Astrocyte (in vitro differentiated cells and primary cell): ENCODE results near the gene CROCC2. TPM values are rescaled to one million over a fixed set of nuclear protein-coding genes. Genes with fewer than 3 reads are reported as not detected.

Experiments
- DNase-seq: peaks from one replicate; pipeline ENCODE4 v3.0.0-alpha.2; 2010; ENCODE audit warnings: low read depth
- FAIRE-seq: peaks from 2 replicates; lab custom pipeline; 2011; peaks lifted over from hg19 to GRCh38; lab: Jason Lieb, UNC
- H2AFZ ChIP-seq: 2 replicates; pipeline ENCODE4 v1.6.0; 2012; ENCODE audit warnings: low read depth, low read length, inconsistent platforms
- H3K27ac ChIP-seq: 2 replicates; pipeline ENCODE4 v1.5.1; 2011; ENCODE audit warnings: low read depth, low read length, inconsistent platforms
- H3K27me3 ChIP-seq: 2 replicates; pipeline ENCODE4 v1.6.0; 2011; ENCODE audit warnings: low read length, inconsistent platforms; ENCODE audit not compliant: insufficient read depth
- H3K36me3 ChIP-seq: 2 replicates; pipeline ENCODE4 v1.5.1; 2011; ENCODE audit warnings: low read length, inconsistent platforms; ENCODE audit not compliant: insufficient read depth
- H3K4me1 ChIP-seq: 2 replicates; pipeline ENCODE4 v1.5.1; 2011; ENCODE audit warnings: low read length, inconsistent platforms; ENCODE audit not compliant: insufficient read depth
- H3K4me2 ChIP-seq: 2 replicates; pipeline ENCODE4 v1.6.0; 2012; ENCODE audit warnings: low read length, inconsistent platforms
- H3K4me3 ChIP-seq: 2 replicates; pipeline ENCODE4 v1.5.1; 2011; ENCODE audit warnings: low read depth, mild to moderate bottlenecking, low read length, inconsistent platforms; ENCODE audit not compliant: insufficient read depth
- H3K79me2 ChIP-seq: 2 replicates; pipeline ENCODE4 v1.6.0; 2012; ENCODE audit warnings: mild to moderate bottlenecking, low read length, inconsistent platforms; ENCODE audit not compliant: insufficient read depth
- H3K9ac ChIP-seq: 2 replicates; pipeline ENCODE4 v1.6.0; 2012; ENCODE audit warnings: mild to moderate bottlenecking, low read length, inconsistent platforms
- H3K9me3 ChIP-seq: 2 replicates; pipeline ENCODE4 v1.5.1; 2012; ENCODE audit warnings: low read depth, mild to moderate bottlenecking, low read length, inconsistent platforms; ENCODE audit not compliant: insufficient read depth
- H4K20me1 ChIP-seq: 2 replicates; pipeline ENCODE4 v1.6.0; 2012; ENCODE audit warnings: low read length, inconsistent platforms; ENCODE audit not compliant: insufficient read depth
- H3K27ac Mint-ChIP-seq: one replicate; pipeline ENCODE4 v1.8.0; 2021; ENCODE audit warnings: mild to moderate bottlenecking, mixed read lengths; ENCODE audit not compliant: unreplicated experiment
- H3K27me3 Mint-ChIP-seq: one replicate; pipeline ENCODE4 v1.8.0; 2021; ENCODE audit warnings: low read depth, mixed read lengths; ENCODE audit not compliant: unreplicated experiment
- H3K36me3 Mint-ChIP-seq: one replicate; pipeline ENCODE4 v1.8.0; 2021; ENCODE audit warnings: low read depth, mixed read lengths; ENCODE audit not compliant: unreplicated experiment
- H3K4me1 Mint-ChIP-seq: one replicate; pipeline ENCODE4 v1.8.0; 2021; ENCODE audit warnings: low read depth, mixed read lengths; ENCODE audit not compliant: unreplicated experiment
- H3K4me3 Mint-ChIP-seq: one replicate; pipeline ENCODE4 v1.8.0; 2021; ENCODE audit warnings: mild to moderate bottlenecking, moderate library complexity, mixed read lengths; ENCODE audit not compliant: unreplicated experiment
- H3K9me3 Mint-ChIP-seq: one replicate; pipeline ENCODE4 v1.8.0; 2021; ENCODE audit warnings: mild to moderate bottlenecking, mixed read lengths; ENCODE audit not compliant: unreplicated experiment
- CTCF ChIP-seq: IDR thresholded peaks from 2 replicates; pipeline ENCODE4 v1.5.1; 2011; ENCODE audit warnings: low read depth, mild to moderate bottlenecking, inconsistent platforms, low read length, moderate library complexity; ENCODE audit not compliant: insufficient read depth
- EZH2 ChIP-seq: IDR thresholded peaks from 2 replicates; pipeline ENCODE4 v1.6.1; 2012; ENCODE audit warnings: mild to moderate bottlenecking, low read length, inconsistent platforms; ENCODE audit not compliant: insufficient read depth
- total RNA-seq: library from RNA; stranded (reverse); gene quantifications from 2 replicates; pipeline ENCODE4 v1.2.1, GENCODE V29; 2021

CROCC2 gene
- total RNA-seq, 1 donor from 2014 or later: not detected

GRCh38 chr2:240964704-240965295, 58.7 kb downstream of the CROCC2 start:
- Mint-ChIP-seq H3K4me1 (no peaks in the 10 kb centered on the region), H3K4me3 (no peak overlapping the region), H3K27ac (no peak overlapping the region), H3K9me3 (no peaks in the 10 kb centered on the region), H3K27me3 (peaks cover 16% of the 10 kb centered on the region), H3K36me3 (no peaks in the 10 kb centered on the region)
- H3K9me3 ChIP-seq: no peaks in the 10 kb centered on the region
- H3K79me2 ChIP-seq: no peaks in the 10 kb centered on the region
- H3K27ac ChIP-seq: no peak overlapping the region
- H3K4me2 ChIP-seq: no peak overlapping the region
- no peaks in the 10 kb centered on the region for H3K36me3 ChIP-seq
- H3K4me3 ChIP-seq: no peak overlapping the region
- H3K9ac ChIP-seq: no peak overlapping the region
- H3K27me3 ChIP-seq: no peaks in the 10 kb centered on the region
- H3K4me1 ChIP-seq: no peaks in the 10 kb centered on the region
- no peak overlapping the region for H2AFZ ChIP-seq
- H4K20me1 ChIP-seq: no peaks in the 10 kb centered on the region
- TF ChIP-seq EZH2: no peak
- no peak for TF ChIP-seq CTCF
- no peak for FAIRE-seq
- DNase-seq: no peak

- no peaks in the 10 kb centered on the region for H3K9me3 ChIP-seq
- H3K36me3 ChIP-seq: no peaks in the 10 kb centered on the region
- H3K27ac ChIP-seq: no peak overlapping the region
- peaks cover 16% of the 10 kb centered on the region for H3K27me3 Mint-ChIP-seq
- no peak overlapping the region for H3K4me2 ChIP-seq
- DNase-seq: no peak
- FAIRE-seq: no peak
- no peak overlapping the region for H3K9ac ChIP-seq
- no peak overlapping the region for H3K4me3 ChIP-seq
- H3K79me2 ChIP-seq: no peaks in the 10 kb centered on the region
- H3K4me3 Mint-ChIP-seq: no peak overlapping the region
- H3K36me3 Mint-ChIP-seq: no peaks in the 10 kb centered on the region
- no peaks in the 10 kb centered on the region for H4K20me1 ChIP-seq
- H3K4me1 Mint-ChIP-seq: no peaks in the 10 kb centered on the region
- H3K27me3 ChIP-seq: no peaks in the 10 kb centered on the region
- H3K27ac Mint-ChIP-seq: no peak overlapping the region
- no peak overlapping the region for H2AFZ ChIP-seq
- H3K4me1 ChIP-seq: no peaks in the 10 kb centered on the region
- TF ChIP-seq CTCF (no peak), EZH2 (no peak)
- H3K9me3 Mint-ChIP-seq: no peaks in the 10 kb centered on the region
Measured at GRCh38 chr2:240965296-240965904, 59.3 kb downstream of the CROCC2 start.

GRCh38 chr2:240965905-240966456, 59.8 kb downstream of the CROCC2 start:
- Mint-ChIP-seq H3K27ac (no peak overlapping the region), H3K27me3 (peaks cover 20% of the 10 kb centered on the region), H3K36me3 (no peaks in the 10 kb centered on the region), H3K4me1 (no peaks in the 10 kb centered on the region), H3K9me3 (no peaks in the 10 kb centered on the region), H3K4me3 (no peak overlapping the region)
- FAIRE-seq (no peak), DNase-seq (no peak)
- Histone ChIP-seq H3K9ac (no peak overlapping the region), H3K36me3 (no peaks in the 10 kb centered on the region), H3K79me2 (no peaks in the 10 kb centered on the region), H3K9me3 (no peaks in the 10 kb centered on the region), H4K20me1 (no peaks in the 10 kb centered on the region), H3K4me2 (no peak overlapping the region), H3K27me3 (no peaks in the 10 kb centered on the region), H3K27ac (no peak overlapping the region), H3K4me1 (no peaks in the 10 kb centered on the region), H2AFZ (no peak overlapping the region), H3K4me3 (no peak overlapping the region)
- TF ChIP-seq EZH2 (no peak), CTCF (no peak)
